ENCODE results near the gene VPREB3.

- TF ChIP-seq CTCF (conservative IDR thresholded peaks at IDR 0.05) (no peak), ZFX (IDR thresholded peaks at IDR 0.05) (no peak)
These were observed 27.4 kb upstream of the VPREB3 start for GRCh38 chr22:23781511-23782183.
